SU-DHL-6 (cell line): Measurements from ENCODE around the gene PRR14.

ENCODE experiments used
- H2AFZ ChIP-seq: fragments of 200-600 bp; sonication (generic); 2 replicates; pipeline ENCODE4 v1.6.1; 2014; ENCODE audit warnings: low read depth, mild to moderate bottlenecking, moderate library complexity, mixed read lengths, antibody characterized with exemption, low read length; ENCODE audit not compliant: severe bottlenecking
- H3F3A ChIP-seq: fragments of 200-600 bp; shearing (Covaris generic); 2 replicates; pipeline ENCODE4 v1.6.0; 2016; ENCODE audit warnings: antibody characterized with exemption, mild to moderate bottlenecking; ENCODE audit not compliant: insufficient read depth
- H3K27ac ChIP-seq: fragments of 200-600 bp; sonication (generic); 2 replicates; pipeline ENCODE4 v1.5.1; 2016; ENCODE audit warnings: low read depth, mild to moderate bottlenecking, low read length, moderate library complexity, mixed read lengths
- H3K27me3 ChIP-seq: fragments of 200-600 bp; sonication (generic), shearing (Covaris generic); 2 replicates; pipeline ENCODE4 v1.6.0; 2014; ENCODE audit warnings: mild to moderate bottlenecking, low read length
- H3K36me3 ChIP-seq: fragments of 200-600 bp; sonication (generic); 2 replicates; pipeline ENCODE4 v1.6.1; 2014; ENCODE audit warnings: mild to moderate bottlenecking, low read length, mixed read lengths
- H3K4me2 ChIP-seq: fragments of 300-600, 200-600 bp; shearing (Covaris generic), sonication (generic); 2 replicates; pipeline ENCODE4 v1.6.0; 2014; ENCODE audit warnings: low read length, low read depth, mild to moderate bottlenecking; ENCODE audit not compliant: poor library complexity, severe bottlenecking
- H3K4me3 ChIP-seq: fragments of 200-600 bp; sonication (generic); 2 replicates; pipeline ENCODE4 v1.5.1; 2014; ENCODE audit warnings: antibody characterized with exemption, low read length, mild to moderate bottlenecking, mixed read lengths; ENCODE audit not compliant: insufficient read depth, poor library complexity, severe bottlenecking
- H3K79me2 ChIP-seq: fragments of 200-600 bp; sonication (generic); 2 replicates; pipeline ENCODE4 v1.6.1; 2014; ENCODE audit warnings: mild to moderate bottlenecking, low read length, moderate library complexity; ENCODE audit not compliant: insufficient read depth
- H3K9ac ChIP-seq: fragments of 200-600 bp; sonication (generic); 2 replicates; pipeline ENCODE4 v1.7.0; 2014; ENCODE audit warnings: mild to moderate bottlenecking, low read length
- H3K9me2 ChIP-seq: fragments of 200-600 bp; sonication (generic); replicated peaks from 2 replicates; pipeline ENCODE4 v1.6.1; 2014; ENCODE audit warnings: low read length; ENCODE audit not compliant: insufficient read depth
- H3K9me3 ChIP-seq: fragments of 200-600 bp; sonication (generic); 2 replicates; pipeline ENCODE4 v1.6.1; 2014; ENCODE audit warnings: low read length, mixed read lengths; ENCODE audit not compliant: insufficient read depth
- H4K20me1 ChIP-seq: fragments of 200-600 bp; sonication (generic); 2 replicates; pipeline ENCODE4 v1.6.1; 2014; ENCODE audit warnings: low read depth, mild to moderate bottlenecking, antibody characterized with exemption, low read length, moderate library complexity, mixed read lengths
- CTCF ChIP-seq: fragments of 200-600 bp; sonication (generic); IDR thresholded peaks from one replicate; pipeline ENCODE4 v1.5.1; 2017; ENCODE audit warnings: antibody characterized with exemption, mild to moderate bottlenecking, low read length, moderate library complexity; ENCODE audit not compliant: insufficient read depth, poor library complexity, severe bottlenecking
- EZH2phosphoT487 ChIP-seq: fragments of 200-600 bp; sonication (generic), shearing (Covaris generic); conservative IDR thresholded peaks from 2 replicates; pipeline ENCODE4 v1.6.1; 2018; ENCODE audit warnings: mild to moderate bottlenecking, antibody characterized with exemption, low read length, moderate library complexity, mixed read lengths

Gene PRR14

GRCh38 chr16:30677931-30678585 is 27.3 kb downstream of the PRR14 start:
- no peaks in the 10 kb centered on the region for H3K79me2 ChIP-seq
- H3K36me3 ChIP-seq: no peaks in the 10 kb centered on the region
- H3K9ac ChIP-seq: no peak overlapping the region
- no peaks in the 10 kb centered on the region for H4K20me1 ChIP-seq
- no peak overlapping the region for H3K4me3 ChIP-seq
- H3K27ac ChIP-seq: no peak overlapping the region
- no peak overlapping the region for H3K4me2 ChIP-seq
- H3K9me2 ChIP-seq: no peaks in the 10 kb centered on the region
- no peak for TF ChIP-seq CTCF
- no peak for TF ChIP-seq EZH2phosphoT487
- no peaks in the 10 kb centered on the region for H3K27me3 ChIP-seq
- H2AFZ ChIP-seq: no peak overlapping the region
- H3F3A ChIP-seq: no peaks in the 10 kb centered on the region
- no peaks in the 10 kb centered on the region for H3K9me3 ChIP-seq

GRCh38 chr16:30678586-30678970 is 27.8 kb downstream of the PRR14 start:
- no peak for TF ChIP-seq EZH2phosphoT487
- TF ChIP-seq CTCF: no peak
- Histone ChIP-seq H3K9me3 (no peaks in the 10 kb centered on the region), H4K20me1 (no peaks in the 10 kb centered on the region), H3K36me3 (no peaks in the 10 kb centered on the region), H3K79me2 (no peaks in the 10 kb centered on the region), H2AFZ (no peak overlapping the region), H3K27ac (no peak overlapping the region), H3K27me3 (no peaks in the 10 kb centered on the region), H3F3A (no peaks in the 10 kb centered on the region), H3K4me3 (no peak overlapping the region), H3K9ac (no peak overlapping the region), H3K9me2 (no peaks in the 10 kb centered on the region), H3K4me2 (no peak overlapping the region)

GRCh38 chr16:30680326-30680725 is 29.6 kb downstream of the PRR14 start:
- Histone ChIP-seq H3K9ac (no peak overlapping the region), H3K36me3 (no peaks in the 10 kb centered on the region), H3K4me2 (no peak overlapping the region), H3K79me2 (no peaks in the 10 kb centered on the region), H3F3A (no peaks in the 10 kb centered on the region), H3K9me2 (no peaks in the 10 kb centered on the region), H2AFZ (no peak overlapping the region), H3K4me3 (no peak overlapping the region), H4K20me1 (no peaks in the 10 kb centered on the region), H3K27ac (no peak overlapping the region), H3K9me3 (no peaks in the 10 kb centered on the region), H3K27me3 (no peaks in the 10 kb centered on the region)
- TF ChIP-seq EZH2phosphoT487: no peak
- no peak for TF ChIP-seq CTCF
